NCI-H226 (cell line): ENCODE data around the gene DNAI1.
A peak's percentile ranks its signal among the peaks of the same experiment; 100 is the strongest.

ENCODE experiments used
- DNase-seq: peaks from one replicate; pipeline ENCODE4 v3.0.0-alpha.2; 2015

DNAI1 gene

DNA sequence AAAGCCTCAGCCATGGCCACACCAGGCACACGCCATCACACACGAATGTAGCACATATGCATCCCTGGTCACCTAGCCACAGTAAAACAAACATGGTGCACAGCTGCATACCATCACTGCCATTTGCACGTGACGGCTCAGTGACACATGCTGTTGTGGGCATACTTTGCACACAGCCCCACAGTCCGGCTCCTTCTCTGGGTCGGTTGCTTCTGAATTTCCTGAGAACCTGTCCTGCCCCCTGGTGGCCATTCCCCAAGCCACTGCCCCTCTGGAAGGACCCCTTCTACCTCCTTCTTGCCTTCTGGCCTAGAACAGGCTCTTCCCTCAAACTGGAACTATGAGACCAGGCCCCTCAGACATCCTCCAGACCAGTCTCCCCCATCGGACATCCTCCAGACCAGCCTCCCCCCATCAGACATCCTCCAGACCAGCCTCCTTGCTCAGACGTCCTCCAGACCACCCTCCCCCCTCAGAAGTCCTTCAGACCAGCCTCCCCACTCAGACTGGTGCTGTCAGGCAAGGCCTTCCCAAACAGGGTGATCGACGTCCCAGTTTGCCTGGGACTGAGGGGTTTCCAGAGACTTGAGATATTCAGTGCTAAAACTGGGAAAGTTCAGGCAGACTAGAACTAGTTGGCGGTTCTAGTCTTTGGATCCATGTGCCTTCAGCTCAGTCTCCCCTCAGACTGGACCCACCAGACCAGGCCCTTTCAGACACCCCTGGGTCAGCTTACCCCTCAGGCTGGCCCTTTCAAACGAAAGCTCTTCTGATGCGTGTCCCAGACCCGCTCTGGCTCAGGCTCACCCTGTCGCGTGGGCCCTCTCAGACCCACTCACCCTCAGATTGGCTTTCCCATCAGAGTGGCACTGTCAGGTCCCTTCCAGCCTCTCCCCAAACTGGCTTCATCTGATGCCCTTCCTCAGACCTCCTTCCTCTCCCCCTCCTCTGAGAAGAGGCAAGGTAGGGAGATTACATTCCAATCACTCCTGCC, 88.5 kb downstream of the DNAI1 start:
- DNase-seq = peak; percentile 9

DNA sequence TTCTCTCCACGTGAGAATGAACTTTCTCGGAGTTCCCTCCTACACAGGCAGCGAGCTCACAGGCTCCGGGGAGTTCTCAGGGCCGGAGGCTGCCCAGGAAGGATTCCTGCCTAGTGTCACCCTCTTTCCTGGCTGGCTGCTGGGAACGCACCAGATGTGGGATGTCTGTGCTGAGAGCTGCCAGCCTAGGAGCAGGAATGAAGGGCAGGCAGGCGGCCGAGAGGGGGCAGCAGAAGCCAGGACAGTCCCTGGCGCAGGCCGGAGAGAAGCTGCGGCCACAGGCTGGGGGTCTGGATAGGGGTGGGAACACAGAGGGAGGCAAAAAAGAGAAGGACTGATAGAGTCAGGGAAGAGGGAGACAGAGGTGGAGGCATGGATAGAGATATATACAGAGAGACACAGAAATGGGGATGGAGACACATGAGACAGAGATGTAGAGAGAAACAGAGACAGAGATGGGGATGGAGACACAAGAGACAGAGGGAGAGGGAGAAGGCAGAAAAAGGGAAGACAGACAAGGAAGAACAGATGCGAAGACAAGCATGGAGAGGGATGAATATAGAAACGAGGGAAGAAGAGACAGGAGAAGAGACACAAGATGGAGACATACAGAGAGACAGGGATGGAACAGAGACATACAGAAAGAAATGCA, 89.5 kb downstream of the DNAI1 start:
- DNase-seq = peak; percentile 4

DNA sequence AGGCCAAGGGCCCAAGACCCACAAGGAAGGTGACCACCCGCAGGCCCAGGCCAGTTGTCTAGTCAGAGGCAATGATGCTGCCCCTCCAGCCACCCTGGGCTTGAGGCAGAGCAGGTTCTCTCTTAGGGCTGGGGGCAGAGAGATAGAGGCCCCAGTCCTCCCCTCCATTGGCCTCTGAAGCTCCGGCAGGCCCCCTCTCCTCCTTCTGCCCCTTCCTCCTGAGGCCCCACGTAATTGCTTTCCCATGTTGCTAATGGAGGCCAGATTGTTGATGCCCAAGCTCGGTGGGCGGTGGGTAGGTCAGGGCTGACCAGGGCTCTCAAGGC, 90.8 kb downstream of the DNAI1 start:
- no peak for DNase-seq

DNA sequence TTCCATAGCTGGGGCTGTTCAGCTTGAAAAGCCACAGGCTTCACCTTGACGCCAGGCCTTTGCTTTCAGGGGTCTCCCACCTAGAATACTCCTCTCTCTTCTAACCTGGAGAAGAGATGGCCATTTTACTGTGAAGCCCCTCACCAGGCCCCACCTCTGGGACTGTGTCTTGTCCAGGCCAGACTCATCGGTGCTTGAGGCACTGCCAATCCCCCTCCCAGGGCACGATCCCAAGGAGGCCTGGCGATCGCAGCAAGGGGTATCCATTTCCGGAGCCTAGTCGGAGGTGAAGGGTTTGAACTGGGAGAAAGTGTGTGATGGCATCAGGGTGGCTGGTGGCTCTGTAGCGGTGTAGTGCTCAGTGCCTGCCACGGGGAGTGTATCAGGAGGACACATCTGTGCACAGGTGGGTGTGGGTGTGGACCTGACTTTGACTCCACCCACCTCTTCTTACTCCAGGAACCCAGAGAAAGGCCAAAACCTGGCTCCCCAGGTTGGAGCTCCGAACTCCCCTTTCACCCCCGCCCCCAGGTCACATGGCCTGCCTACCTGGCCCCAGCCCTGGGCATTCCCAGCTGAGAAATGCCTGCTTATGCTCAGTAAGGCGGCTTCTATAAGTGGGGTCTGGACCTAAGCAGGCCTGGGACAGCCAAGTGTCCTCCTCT, 91.5 kb downstream of the DNAI1 start:
- DNase-seq = no peak

DNA sequence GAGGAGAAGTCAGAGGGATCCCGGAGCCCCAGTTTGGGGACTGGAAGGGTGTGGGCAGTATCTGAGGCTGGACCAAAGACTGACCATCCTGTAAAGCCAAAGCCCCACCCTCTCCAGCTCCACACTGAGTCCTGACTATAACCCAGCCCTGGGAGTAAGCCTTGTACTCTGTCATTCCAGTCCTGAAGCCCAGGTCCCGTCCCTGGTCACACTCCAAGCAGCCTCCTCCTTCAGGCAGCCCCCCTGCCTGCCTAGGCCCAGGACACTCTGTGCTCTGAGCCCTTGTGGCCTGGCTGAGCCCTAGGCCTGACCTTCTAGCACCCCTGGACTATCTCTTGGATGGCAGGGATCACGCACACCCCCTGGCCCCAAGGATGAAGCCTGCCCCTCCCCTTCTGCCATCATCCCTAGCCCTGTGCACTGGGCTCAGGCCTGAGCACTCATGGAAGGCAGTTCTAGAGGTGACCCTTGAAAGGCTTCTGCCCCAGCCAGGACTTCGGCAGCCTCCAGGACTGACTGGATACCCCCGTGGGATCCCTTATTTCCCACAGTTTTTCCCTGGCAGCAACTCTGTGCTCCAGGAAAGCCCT, 92.2 kb downstream of the DNAI1 start:
- no peak for DNase-seq

DNA sequence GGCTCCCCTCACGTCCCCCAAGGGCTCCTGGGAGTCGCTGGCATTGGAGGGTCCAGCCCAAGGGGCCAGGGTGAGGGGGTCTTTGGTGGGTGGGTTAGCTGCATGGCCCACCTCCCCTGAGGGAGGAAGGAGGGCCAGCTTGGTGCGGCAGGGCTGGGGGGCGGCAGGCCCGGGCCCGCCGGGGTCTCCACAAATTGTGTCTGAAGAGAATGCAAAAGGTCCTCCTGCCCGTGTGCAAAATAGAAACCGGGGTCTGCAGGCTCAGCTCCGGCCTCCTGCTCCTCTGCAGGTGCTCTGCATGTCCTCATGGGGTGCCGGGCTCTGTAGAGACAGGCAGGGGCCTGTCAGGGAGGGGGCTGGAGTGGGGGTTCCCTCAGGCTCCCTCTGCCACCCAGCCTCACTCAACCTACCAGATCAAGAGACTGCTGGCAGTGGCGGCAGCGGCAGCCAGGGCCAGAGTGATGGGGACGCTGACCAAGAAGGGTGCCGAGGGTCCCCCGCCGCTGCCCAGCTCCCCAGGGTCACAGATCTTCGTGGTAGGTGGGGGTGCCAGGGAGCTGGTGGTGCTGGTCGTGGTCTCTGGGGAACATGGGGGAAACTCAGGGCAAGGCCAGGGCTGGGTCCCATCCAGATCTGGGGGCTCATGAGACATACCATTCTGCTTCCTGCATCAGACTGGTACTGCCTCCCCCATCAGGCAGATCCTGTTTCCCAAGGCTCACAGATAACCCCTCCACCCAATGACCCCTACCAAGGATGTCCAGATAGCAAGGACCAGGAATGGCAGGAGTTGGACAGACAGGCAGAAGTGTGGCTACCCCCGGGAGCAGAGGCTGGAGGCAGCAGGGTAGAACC, 93.4 kb downstream of the DNAI1 start:
- DNase-seq = no peak

DNA sequence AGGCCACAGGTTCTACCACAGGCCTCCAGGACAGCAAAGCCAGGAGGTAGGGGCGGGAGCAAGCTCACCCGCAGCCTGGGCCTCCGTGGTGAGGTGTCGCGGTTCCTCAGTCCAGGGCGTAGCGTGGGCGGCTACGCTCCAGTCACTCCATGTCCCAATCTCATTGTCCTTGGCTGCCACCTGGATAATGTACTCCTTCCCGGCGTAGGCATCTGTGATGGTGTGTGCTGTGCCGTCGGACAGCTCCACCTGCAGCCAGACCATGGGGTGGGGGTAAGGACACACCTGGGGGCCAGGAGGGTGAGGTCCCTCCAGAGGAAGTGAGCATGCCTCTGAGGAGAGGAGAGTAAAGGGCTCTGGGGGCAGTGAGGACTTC, 94.0 kb downstream of the DNAI1 start:
- DNase-seq = no peak

DNA sequence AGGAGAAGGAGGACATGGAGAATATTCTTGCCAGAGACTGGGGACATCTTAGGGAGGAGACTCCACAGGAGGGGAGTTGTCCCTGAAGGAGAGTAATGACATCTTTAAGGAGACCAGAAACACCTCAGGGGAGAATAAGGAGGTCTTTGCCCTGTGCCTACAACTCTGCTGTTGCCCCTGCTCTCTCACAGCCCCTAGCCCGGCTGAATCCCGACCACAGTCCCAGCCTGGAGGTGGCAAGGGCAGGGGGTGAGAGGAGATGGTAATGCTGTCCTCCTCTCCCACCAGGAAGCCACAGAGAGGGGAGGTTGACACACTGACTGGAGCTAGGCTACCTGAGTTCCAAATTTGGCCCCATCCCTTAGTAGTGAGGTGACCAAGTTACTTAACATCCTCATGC, 94.4 kb downstream of the DNAI1 start:
- DNase-seq = no peak

DNA sequence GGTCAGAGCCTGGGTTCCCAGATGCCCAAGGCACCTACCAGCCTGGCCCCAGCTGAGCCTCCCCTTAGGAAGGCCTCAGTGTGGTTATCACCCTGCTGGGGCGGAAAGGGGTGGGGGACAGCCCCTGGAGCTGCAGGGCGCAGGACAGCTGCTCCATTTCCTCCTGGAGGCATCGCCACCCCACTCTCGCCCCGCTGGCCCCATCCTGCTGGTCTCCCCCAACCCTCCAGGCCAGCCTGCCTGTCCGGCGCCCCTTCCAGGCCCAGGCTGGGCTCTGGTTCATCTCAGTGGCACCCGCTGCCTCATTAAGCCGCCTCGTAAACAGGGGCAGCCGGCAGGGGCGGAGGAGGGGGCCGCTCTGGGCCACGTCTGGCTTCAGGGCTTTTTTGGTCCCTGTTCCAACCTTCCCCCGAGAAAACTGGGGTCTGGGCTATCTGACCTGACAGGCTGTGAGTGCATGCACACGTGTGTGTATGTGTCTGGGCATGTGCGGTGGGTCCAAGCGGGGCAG, 95.0 kb downstream of the DNAI1 start:
- no peak for DNase-seq

DNA sequence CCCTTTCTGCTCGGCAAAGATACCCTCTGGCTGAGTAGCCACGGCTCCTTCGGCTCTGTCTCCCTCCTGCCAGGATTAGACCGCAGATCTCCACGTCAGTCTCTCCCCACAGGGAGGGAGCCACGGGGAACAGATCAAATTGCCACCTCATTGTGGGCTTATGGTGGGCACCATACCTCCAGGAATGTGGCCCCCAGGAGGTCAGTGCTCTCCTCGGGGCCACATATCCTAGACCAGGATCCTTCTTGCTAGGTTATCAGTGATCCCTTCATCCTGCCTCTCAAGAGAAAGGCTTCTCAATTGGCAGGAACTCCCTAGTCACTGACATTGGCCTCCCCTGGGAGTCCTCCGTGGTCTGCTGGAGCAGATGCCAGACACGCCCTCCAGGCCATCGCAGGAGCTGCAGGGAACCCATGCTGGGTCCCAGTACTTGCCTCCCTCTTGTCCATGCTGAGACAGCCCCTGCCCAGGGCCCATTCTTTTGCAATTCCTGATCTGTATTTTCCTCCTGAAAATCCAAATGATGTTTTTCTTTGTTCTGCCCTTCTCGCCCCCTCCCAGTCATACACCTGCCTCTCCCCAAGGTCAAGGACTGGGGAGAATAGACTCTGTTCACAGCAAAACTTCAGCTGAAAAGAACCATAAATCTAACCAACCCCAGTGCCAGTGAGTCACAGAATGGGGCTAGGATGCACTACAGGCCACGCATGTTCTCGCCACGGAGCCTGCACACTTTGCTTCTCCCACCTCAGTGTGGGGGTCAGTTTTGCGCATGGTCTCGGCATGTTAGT, 95.8 kb downstream of the DNAI1 start:
- DNase-seq = no peak

DNA sequence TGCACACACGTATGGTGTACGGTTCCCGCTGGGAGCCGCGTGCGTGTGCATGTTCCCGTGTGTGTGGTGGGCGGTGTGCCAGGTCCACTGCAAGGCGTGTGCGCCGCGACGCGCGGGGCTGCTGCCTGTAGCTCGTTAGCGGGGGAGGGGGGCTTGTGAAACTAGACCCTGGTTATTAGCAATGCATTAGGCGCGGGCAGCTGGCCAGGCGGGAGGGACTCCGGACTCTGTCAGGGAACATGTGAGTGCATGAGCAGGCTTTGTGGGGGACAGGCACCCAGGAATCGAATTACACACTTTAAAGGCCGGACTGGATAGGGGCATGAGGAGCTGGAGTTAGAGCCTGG, 96.4 kb downstream of the DNAI1 start:
- DNase-seq = no peak

DNA sequence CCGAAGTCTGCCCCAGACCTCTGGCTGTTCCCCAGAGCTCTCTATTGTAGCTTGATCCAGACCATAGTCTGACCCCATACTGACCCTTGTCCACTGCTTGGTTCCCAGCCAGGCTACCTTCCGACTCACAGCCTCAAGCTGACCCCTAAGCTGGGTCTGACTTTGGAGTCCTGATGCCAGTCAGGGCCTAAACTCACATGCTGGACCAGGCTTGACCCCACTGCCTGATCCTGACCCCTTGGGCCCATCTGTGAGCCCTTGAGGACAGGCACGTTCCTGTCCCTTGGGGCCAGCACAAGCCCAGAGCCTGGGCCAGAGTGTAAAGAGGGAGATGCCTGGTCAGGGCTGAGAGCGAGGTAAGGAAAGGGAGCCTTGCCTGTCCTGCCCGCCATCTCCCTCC, 96.9 kb downstream of the DNAI1 start:
- no peak for DNase-seq

DNA sequence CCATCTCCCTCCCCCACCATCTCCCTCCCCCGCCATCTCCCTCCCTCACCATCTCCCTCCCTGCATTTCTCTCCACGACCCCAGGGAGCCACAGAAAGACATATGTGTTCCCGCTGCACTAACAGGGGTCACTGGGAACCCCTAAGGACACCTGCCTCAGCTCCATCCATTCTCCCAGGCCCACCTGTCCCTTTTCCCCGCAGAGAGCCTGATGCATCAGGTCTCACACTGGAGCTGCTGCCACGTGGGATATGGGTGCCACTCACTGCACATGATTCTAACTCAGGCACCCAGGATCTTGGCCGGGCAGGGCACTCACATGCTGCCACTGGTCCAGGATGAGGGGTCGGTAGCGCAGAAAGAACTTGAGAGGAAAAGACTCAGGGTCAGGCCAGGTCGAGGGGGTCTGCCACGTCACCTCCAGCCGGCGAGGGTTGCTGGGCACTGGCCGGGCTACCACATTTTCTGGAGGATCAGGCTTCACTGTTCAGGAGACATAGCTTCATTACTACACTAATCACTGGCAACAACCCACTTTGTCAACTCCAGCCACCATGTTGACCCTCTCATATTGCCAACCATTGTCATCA, 97.4 kb downstream of the DNAI1 start:
- DNase-seq = no peak

DNA sequence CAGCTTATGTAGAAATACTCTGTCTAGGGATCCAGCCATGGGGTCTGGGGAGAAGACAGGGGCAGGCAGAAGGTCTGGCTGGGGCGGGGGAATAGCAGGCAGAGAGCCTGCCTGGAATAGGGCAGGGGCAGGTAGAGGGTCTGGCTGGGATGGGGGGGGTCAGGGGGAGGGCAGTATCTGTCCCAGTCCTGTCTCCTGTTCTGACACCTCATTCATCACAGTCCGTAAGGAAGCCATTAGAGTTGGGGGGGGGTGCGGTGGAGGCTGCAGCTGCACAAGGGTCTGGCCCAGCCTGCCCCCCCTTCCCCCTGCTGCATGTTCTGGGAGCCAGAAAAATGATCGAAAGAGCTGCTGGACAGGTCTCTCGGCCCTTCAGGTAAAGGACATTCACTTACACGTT, 98.3 kb downstream of the DNAI1 start:
- DNase-seq = no peak

DNA sequence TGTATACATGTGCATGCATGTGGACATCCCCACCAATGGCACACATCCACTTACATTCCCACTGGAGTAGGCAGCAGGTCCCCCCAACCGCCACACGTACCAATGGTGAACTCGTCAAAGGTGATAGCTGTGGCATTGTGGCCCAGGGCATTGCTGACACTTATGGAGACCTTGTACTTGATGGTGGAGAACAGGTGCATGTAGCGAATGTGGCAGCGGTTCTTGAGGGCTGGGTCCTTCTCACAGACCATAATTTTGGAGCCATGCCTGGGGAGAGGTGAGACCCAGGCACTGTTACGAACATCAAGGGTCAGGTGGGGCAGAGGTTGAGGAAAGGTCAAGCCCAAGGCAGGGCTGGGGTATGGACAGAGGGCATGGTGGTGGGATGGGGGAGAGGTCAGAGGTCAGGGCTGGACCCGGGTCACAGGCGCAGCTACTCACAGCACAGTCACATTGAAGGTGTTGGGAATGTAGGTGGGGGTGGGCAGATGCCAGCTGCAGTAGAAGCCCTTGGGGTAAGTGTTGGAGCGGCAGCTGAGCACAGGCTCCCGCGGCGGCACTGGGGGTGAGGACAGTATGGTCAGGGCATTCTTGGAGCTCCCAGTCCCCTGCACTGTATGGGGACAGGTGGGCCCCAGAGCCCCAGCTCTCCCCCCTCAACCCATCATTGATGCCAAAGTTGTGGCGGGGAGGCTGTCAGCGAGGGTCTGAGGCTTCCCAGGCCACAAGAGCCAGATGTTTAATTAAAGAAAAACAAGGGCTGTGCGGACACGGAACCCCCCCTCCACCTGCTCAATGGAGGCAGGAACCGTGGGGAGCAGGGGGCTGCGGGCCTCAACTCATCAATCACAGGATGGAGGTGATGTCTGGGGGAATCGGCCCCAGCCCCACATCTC, 99.1 kb downstream of the DNAI1 start:
- no peak for DNase-seq

DNA sequence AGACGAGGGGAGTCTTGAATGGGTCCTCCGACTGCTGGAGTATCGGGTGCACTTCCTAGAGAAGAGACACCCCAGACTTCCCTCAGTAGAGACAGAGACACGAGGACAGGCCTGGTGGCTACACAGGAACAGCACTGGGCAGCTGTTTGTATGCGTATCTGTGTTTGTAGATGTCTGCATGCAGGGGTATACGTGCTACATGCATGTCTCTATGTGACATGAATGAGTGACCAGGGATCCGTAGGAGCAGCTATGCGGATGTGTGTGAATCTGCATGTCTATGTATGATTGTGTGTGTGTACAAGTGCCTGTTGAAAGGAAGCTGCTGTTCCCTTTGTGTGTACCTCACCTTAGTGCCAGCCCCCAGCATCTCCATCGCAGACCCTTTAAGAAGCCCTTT, 99.8 kb downstream of the DNAI1 start:
- no peak for DNase-seq

DNA sequence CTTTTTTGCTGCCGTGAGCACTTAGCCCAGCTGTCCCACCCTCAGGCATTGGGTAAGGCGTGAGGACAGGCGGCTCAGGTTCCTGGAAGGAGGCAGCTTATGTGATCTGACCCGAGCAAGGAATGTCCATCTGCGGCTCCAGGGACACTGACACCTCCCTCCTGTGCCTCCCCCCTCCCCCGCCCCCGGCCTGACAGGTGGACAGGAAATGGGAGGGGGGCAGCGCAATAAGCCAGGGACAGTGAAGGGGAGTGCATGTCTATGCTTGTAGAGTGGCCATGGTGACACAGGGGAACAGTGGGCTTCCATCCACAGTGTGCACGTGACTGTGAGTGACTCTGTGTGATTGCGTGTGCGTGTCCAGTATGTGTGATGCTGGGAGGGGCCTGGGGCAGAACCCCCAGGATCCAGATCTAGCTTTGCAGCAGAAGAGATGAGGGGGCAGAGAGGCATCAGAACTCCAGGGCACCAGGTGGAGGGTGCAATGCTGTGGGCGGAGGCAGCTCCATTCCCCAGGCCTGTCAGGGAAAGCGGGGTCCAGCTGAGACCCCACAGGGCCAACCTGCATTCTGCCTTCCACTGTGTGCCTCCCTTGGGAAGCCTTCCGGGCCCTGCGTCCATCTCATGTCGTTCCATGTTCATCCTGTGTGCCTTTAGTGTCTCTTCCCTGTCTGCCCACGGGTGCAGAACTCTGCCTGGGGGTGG, 100.5 kb downstream of the DNAI1 start:
- no peak for DNase-seq

DNA sequence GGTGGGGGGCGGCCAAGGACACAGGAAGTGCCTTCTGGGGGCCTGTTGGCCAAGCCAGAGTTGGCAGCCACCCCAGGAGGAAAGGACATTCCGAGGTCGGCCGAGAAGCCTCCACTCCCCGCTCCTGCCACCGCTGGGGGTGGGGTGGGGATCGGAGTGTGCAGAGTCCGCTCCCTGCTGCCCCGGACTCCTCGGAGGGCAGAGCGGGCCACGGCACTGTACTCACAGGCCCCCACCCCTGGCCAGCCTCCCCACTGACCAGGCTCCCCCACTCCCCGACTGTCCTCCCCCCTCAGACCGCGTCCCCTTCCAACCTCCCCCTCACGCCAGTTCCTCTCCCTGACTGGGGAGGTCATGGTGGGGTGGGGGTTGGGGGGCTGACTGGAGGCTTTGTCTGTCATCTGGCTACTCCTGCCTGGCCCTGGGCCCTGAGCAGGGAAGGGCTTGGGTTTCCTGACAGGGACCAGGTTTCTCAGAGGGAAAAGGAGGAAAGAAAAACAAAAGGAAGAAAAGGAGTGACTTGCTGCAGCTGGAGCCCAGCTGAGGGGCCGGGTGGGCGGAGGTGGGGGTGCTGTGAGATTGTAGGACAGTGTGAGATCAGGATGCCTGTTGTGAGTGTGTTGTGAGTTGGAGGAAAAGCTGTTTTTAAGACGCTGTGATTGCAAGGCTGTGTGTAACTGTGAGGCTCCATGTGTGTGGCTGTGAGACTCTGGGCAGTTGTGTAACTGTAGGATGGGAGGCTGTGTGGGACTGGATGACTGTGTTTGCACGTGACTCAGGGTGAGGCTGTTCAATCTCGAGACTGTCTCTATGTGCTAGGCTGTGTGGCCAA, 101.2 kb downstream of the DNAI1 start:
- peak; percentile 3 for DNase-seq
